GM10266 (cell line): ENCODE data around the gene TMEM271.

ENCODE experiments used
- DNase-seq: peaks from one replicate; pipeline ENCODE4 v3.0.0; 2012; ENCODE audit errors: extremely low spot score
- TF ChIP-seq, protein P1 (sequence below): IDR thresholded peaks from 2 replicates; pipeline ENCODE4 v1.5.1; 2012; ENCODE audit warnings: mild to moderate bottlenecking, low read depth; ENCODE audit not compliant: control insufficient read depth, insufficient read depth; ENCODE audit errors: missing control alignments

TMEM271 gene

GRCh38 chr4:537436-538264 is 38.4 kb downstream of the TMEM271 start:
- DNase-seq: no peak
- TF ChIP-seq, protein P1, sequence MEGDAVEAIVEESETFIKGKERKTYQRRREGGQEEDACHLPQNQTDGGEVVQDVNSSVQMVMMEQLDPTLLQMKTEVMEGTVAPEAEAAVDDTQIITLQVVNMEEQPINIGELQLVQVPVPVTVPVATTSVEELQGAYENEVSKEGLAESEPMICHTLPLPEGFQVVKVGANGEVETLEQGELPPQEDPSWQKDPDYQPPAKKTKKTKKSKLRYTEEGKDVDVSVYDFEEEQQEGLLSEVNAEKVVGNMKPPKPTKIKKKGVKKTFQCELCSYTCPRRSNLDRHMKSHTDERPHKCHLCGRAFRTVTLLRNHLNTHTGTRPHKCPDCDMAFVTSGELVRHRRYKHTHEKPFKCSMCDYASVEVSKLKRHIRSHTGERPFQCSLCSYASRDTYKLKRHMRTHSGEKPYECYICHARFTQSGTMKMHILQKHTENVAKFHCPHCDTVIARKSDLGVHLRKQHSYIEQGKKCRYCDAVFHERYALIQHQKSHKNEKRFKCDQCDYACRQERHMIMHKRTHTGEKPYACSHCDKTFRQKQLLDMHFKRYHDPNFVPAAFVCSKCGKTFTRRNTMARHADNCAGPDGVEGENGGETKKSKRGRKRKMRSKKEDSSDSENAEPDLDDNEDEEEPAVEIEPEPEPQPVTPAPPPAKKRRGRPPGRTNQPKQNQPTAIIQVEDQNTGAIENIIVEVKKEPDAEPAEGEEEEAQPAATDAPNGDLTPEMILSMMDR: no peak

DNA sequence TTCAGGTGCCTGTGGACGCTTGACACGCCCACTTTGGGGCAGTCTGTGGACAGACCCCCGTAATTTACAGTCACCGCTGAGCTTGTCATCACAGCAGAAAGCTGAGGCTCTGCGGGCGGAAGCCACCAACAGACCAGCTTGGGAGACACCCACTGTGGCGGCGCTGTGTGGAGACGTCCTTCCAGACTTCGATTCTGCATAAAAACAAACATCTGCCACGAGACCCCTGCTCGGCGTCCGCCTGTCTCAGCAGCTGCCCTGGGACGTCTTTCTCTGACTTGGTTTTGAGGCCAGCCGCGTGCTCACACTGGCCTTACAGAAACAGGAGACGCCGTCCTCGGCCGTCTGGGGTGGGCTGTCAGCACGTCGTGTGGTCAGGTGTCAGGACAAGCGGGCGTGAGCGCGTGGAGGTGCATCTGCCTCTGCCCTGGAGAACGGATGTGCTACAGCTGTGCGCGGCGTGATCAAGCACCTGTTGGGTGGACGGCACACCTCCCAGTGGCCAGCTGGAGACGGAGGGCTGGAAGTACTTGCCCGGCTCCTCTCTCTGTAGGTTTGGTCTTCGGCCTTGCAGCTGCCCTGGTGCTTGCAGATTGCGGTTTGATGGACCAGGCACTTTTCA is 39.6 kb downstream of the TMEM271 start:
- DNase-seq: no peak
- TF ChIP-seq, protein P1: no peak

GRCh38 chr4:535924-536281 is 40.2 kb downstream of the TMEM271 start:
- no peak for DNase-seq
- TF ChIP-seq, protein P1: no peak

- no peak for DNase-seq
- TF ChIP-seq, protein P1: no peak
Observed at GRCh38 chr4:535181-535923, 40.7 kb downstream of the TMEM271 start.

- TF ChIP-seq, protein P1: no peak
- DNase-seq: no peak
Observed at GRCh38 chr4:534576-535151, 41.4 kb downstream of the TMEM271 start.

DNA sequence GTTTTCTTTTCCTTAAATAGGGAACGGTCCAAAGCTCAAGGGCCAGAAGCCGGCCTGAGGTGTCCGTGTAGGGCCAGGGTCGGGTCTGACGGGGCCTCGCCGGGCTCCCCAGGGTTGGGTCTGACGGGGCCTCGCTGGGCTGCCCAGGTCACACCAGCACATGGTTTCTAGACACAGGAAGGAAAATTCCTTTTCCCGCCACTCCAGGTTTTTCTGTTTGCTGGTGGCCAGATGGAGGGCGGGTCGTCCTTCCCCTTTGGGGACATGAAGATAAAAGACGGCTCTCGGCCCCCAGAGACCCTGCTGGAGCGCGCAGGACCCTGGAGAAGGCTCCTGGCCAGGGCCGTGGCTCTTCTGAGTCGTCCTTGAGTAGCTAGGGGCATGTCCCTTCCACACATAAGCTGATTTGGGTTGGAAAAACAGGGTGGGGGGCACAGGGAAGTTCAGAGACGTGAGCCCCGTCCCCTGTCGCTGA is 42.0 kb downstream of the TMEM271 start:
- TF ChIP-seq, protein P1: no peak
- DNase-seq: no peak
